Motor neuron (in vitro differentiated cells): Measurements from ENCODE around the gene SYNGR3. TPM values are rescaled to one million over a fixed set of nuclear protein-coding genes. Genes with fewer than 3 reads are reported as not detected.

Experiments used
- ATAC-seq, 8 experiments: fragments of 200-7000 bp; cut with Tn5 transposase; replicated peaks in 6 of 8; 2 replicates each; pipeline ENCODE4 v1.8.0; 2021; ENCODE audit warnings: mild to moderate bottlenecking in 8 of 8, moderate library complexity in 8 of 8
- H3K27ac ChIP-seq, 2 donors: fragments of 250-450 bp; sonication (Bioruptor Pico); 2 replicates each; pipeline ENCODE4 v1.9.0; 2021; ENCODE audit warnings: antibody characterized with exemption in 2 of 2, mild to moderate bottlenecking in 2 of 2, moderate library complexity in 1 of 2
- H3K4me1 ChIP-seq, 2 donors: fragments of 250-450 bp; sonication (Bioruptor Pico); replicated peaks in 1 of 2; 2 replicates each; pipeline ENCODE4 v1.6.1; 2021; ENCODE audit warnings: antibody characterized with exemption in 2 of 2, mild to moderate bottlenecking in 2 of 2, moderate library complexity in 1 of 2
- H3K4me3 ChIP-seq, 5 donors: fragments of 250-450 bp; sonication (Bioruptor Pico); 2 replicates each; pipeline ENCODE4 v1.9.0; 2021; ENCODE audit warnings: antibody characterized with exemption in 5 of 5, mild to moderate bottlenecking in 5 of 5, moderate library complexity in 4 of 5
- WGBS, 10 experiments: fragments of 450-650 bp; shearing (Covaris generic); methylation state at CpG; one replicate each; pipeline ENCODE4 v1.0.0; 2022; 5-methylcytosine and 5-hydroxymethylcytosine counted together
- in situ Hi-C, 9 experiments: fragments of 400-800 bp; cut with MboI; loops; one replicate each; pipeline ENCODE4 v1.15.0; 2021; ENCODE audit warnings: low sequenced_read_pairs in 9 of 9, low pct_unique_long_range_greater_than_20kb in 2 of 9; ENCODE audit not compliant: unreplicated experiment in 9 of 9
- total RNA-seq, 8 experiments: library from RNA; unstranded; fragments of 300-600 nt; gene quantifications; 2 replicates each; pipeline versions ENCODE4 v1.2.3 to v1.2.4, GENCODE V29; 2022

SYNGR3 gene
- total RNA-seq, 8 experiments from 2014 or later, result 0.36 to 54.5 (median 18.2) TPM

GRCh38 chr16:1963806-1964505, 25.8 kb upstream of the SYNGR3 start:
- Histone ChIP-seq H3K27ac (peak overlapping the region; percentile 62 to 94), H3K4me1 (peaks cover 25 to 28% of the 10 kb centered on the region in 2 donors), H3K4me3 (peak overlapping the region; percentile 69 to 96 (median 89))
- in situ Hi-C loops, result no loop called here
- 0 to 47% (median 6%) methylated on average over 3 to 19 of the region's 44 CpGs; no CpG with 5 or more reads in 1 of the 10 experiments for WGBS, 10 experiments
- ATAC-seq, result peak in 6 of 8 experiments; percentile 0 to 27 (median 2)

- peak; percentile 55 to 91 (median 88) for ATAC-seq
- Histone ChIP-seq H3K27ac (peak within 1 kb of the TSS; percentile 88 to 94), H3K4me3 (peak within 1 kb of the TSS; percentile 69 to 96 (median 89)), H3K4me1 (peaks cover 25 to 26% of the 10 kb centered on the region in 2 donors)
- WGBS, 10 experiments, result 0 to 4% (median 0%) methylated on average over 2 to 16 of the region's 97 CpGs; no CpG with 5 or more reads in 5 of the 10 experiments
- in situ Hi-C loops, result no loop called here
Measured at GRCh38 chr16:1964506-1965395, 25.0 kb upstream of the SYNGR3 start, which contains the start of gene RPS2. RPS2 (minus strand) TSS chr16:1964826; CDS start chr16:1964625, 201 bp downstream.

- peak overlapping the region; percentile 88 to 94 for H3K27ac ChIP-seq
- no peak for ATAC-seq
- peak overlapping the region; percentile 69 to 96 (median 89) for H3K4me3 ChIP-seq
- in situ Hi-C loops, result no loop called here
- H3K4me1 ChIP-seq, result peaks cover 20 to 21% of the 10 kb centered on the region in 2 donors
- WGBS, 10 experiments, result 0 to 61% (median 11%) methylated on average over 1 to 12 of the region's 24 CpGs; no CpG with 5 or more reads in 5 of the 10 experiments
Measured at GRCh38 chr16:1965396-1966001, 24.3 kb upstream of the SYNGR3 start.

GRCh38 chr16:1966460-1966859, 23.3 kb upstream of the SYNGR3 start, which contains the start of gene RNF151:
RNF151 (plus strand) TSS chr16:1966856; CDS start chr16:1966882, 26 bp downstream.
- WGBS, 10 experiments, result 85 to 100% (median 93%) methylated on average over 1 to 6 of the region's 6 CpGs; no CpG with 5 or more reads in 5 of the 10 experiments
- in situ Hi-C loops, result no loop called here
- ATAC-seq, result peak in 1 of 8 experiments; percentile 0
- H3K4me1 ChIP-seq, result peaks cover 20 to 22% of the 10 kb centered on the region in 2 donors
- no peak within 1 kb of the TSS for H3K27ac ChIP-seq
- peak within 1 kb of the TSS; percentile 69 to 96 (median 89) for H3K4me3 ChIP-seq

GRCh38 chr16:1968146-1968953, 21.4 kb upstream of the SYNGR3 start:
- Histone ChIP-seq H3K27ac (no peak overlapping the region), H3K4me3 (no peak overlapping the region), H3K4me1 (peaks cover 16 to 24% of the 10 kb centered on the region in 2 donors)
- ATAC-seq, result no peak
- WGBS, 10 experiments, result 73 to 100% (median 78%) methylated on average over 1 to 14 of the region's 41 CpGs; no CpG with 5 or more reads in 6 of the 10 experiments
- in situ Hi-C loops, result no loop called here

- Histone ChIP-seq H3K27ac (peak within 1 kb of the TSS; percentile 96), H3K4me1 (peaks cover 5 to 15% of the 10 kb centered on the region in 2 donors), H3K4me3 (peak within 1 kb of the TSS; percentile 81 to 98 (median 92))
- in situ Hi-C loops, result no loop called here
- WGBS, 10 experiments, result 0 to 2% (median 0%) methylated on average over 1 to 25 of the region's 78 CpGs; no CpG with 5 or more reads in 5 of the 10 experiments
- peak; percentile 80 to 92 (median 88) for ATAC-seq
Measured at GRCh38 chr16:1971796-1972489, 17.8 kb upstream of the SYNGR3 start, which contains the start of gene TBL3. TBL3 (plus strand) TSS chr16:1972053; CDS start chr16:1972165, 112 bp downstream.

GRCh38 chr16:1972490-1972877, 17.3 kb upstream of the SYNGR3 start:
- in situ Hi-C loops, result no loop called here
- 0 to 6% (median 0%) methylated on average over 2 to 20 of the region's 22 CpGs; no CpG with 5 or more reads in 7 of the 10 experiments for WGBS, 10 experiments
- ATAC-seq, result peak; percentile 2 to 58 (median 11)
- peaks cover 5 to 15% of the 10 kb centered on the region in 2 donors for H3K4me1 ChIP-seq
- peak overlapping the region; percentile 96 for H3K27ac ChIP-seq
- peak overlapping the region; percentile 81 to 98 (median 92) for H3K4me3 ChIP-seq

GRCh38 chr16:1973461-1974156, 16.2 kb upstream of the SYNGR3 start:
- in situ Hi-C loops, result no loop called here
- WGBS, 10 experiments, result 67 to 87% (median 79%) methylated on average over 3 of the region's 16 CpGs; no CpG with 5 or more reads in 7 of the 10 experiments
- no peak overlapping the region for H3K27ac ChIP-seq
- no peak for ATAC-seq
- peaks cover 5 to 15% of the 10 kb centered on the region in 2 donors for H3K4me1 ChIP-seq
- H3K4me3 ChIP-seq, result no peak overlapping the region

- in situ Hi-C loops, result no loop called here
- Histone ChIP-seq H3K4me3 (no peak overlapping the region), H3K4me1 (peaks cover 5 to 15% of the 10 kb centered on the region in 2 donors), H3K27ac (no peak overlapping the region)
- ATAC-seq, result no peak
- WGBS, 10 experiments, result 91 to 100% (median 100%) methylated on average over 1 to 13 of the region's 42 CpGs; no CpG with 5 or more reads in 5 of the 10 experiments
Measured at GRCh38 chr16:1974157-1975070, 15.4 kb upstream of the SYNGR3 start.
